OCI-LY3 (cell line): ENCODE data around the gene EMILIN2.

Source experiments
- CTCF ChIP-seq: fragments of 200-600, 300-600 bp; sonication (generic); IDR thresholded peaks from 2 replicates; pipeline ENCODE4 v1.5.1; 2014; ENCODE audit warnings: antibody characterized with exemption, low read length, low read depth
- EZH2phosphoT487 ChIP-seq: fragments of 200-600 bp; shearing (Covaris generic); IDR thresholded peaks from 2 replicates; pipeline ENCODE4 v1.6.1; 2018; ENCODE audit warnings: antibody characterized with exemption, mixed run types, low read depth

- no peak for TF ChIP-seq CTCF
- TF ChIP-seq EZH2phosphoT487, result no peak
Measured at GRCh38 chr18:2926528-2926927, 79.7 kb downstream of the EMILIN2 start.
